Upper lobe of left lung (tissue), 6 donors: Measurements from ENCODE around the gene AFG3L2. TPM values are rescaled to one million over a fixed set of nuclear protein-coding genes. Genes with fewer than 3 reads are reported as not detected.
"Not testable (repeated sequence)": the region's sequence is repeated elsewhere in the genome, so short reads cannot be mapped to it uniquely, and the experiment has no call there.

Experiments
- ATAC-seq, 2 donors: fragments of 200-7000 bp; cut with Tn5 transposase; one replicate each; pipeline ENCODE4 v1.9.1; 2022; ENCODE audit warnings: mild to moderate bottlenecking in 2 of 2, moderate library complexity in 2 of 2; ENCODE audit not compliant: low FRiP score in 2 of 2
- DNase-seq, 2 donors: peaks; one replicate each; pipeline ENCODE4 v3.0.0-alpha.2; 2019 to 2020
- H3K27ac ChIP-seq, 4 donors: fragments of 200-600 bp; sonication (generic); one replicate each; pipeline ENCODE4 v1.5.1; 2016 to 2019
- H3K27me3 ChIP-seq, 4 donors: fragments of 200-600 bp; sonication (generic); one replicate each; pipeline ENCODE4 v1.5.1; 2017 to 2019
- H3K36me3 ChIP-seq, 4 donors: fragments of 200-600 bp; sonication (generic); one replicate each; pipeline ENCODE4 v1.5.1; 2016 to 2019
- H3K4me1 ChIP-seq, 4 donors: fragments of 200-600 bp; sonication (generic); one replicate each; pipeline ENCODE4 v1.5.1; 2018 to 2019
- H3K4me3 ChIP-seq, 4 donors: fragments of 200-600 bp; sonication (generic); one replicate each; pipeline ENCODE4 v1.5.1; 2017 to 2019; ENCODE audit warnings: mild to moderate bottlenecking in 2 of 4, moderate library complexity in 1 of 4
- H3K9me3 ChIP-seq, 4 donors: fragments of 200-600 bp; sonication (generic); one replicate each; pipeline ENCODE4 v1.5.1; 2018 to 2019
- CTCF ChIP-seq, 6 experiments: fragments of 450-650 bp in 4 of 6; fragments of 200-600 bp in 2 of 6; sonication (generic) in 2 of 6; IDR thresholded peaks; one replicate each; pipeline ENCODE4 v1.5.1; 2016 to 2019; ENCODE audit warnings: antibody characterized with exemption in 6 of 6
- EP300 ChIP-seq, 4 donors: sonication (generic); formaldehyde crosslinking; IDR thresholded peaks; one replicate each; pipeline ENCODE4 v1.5.1; 2017; ENCODE audit warnings: antibody characterized with exemption in 4 of 4, control low read depth in 2 of 4
- POLR2A ChIP-seq, 4 donors: fragments of 450-650 bp; IDR thresholded peaks; one replicate each; pipeline ENCODE4 v1.5.1; 2016 to 2017; ENCODE audit warnings: antibody characterized with exemption in 4 of 4, mild to moderate bottlenecking in 2 of 4
- POLR2AphosphoS5 ChIP-seq, 2 donors: sonication (generic); formaldehyde crosslinking; IDR thresholded peaks; one replicate each; pipeline ENCODE4 v1.5.1; 2017; ENCODE audit warnings: antibody characterized with exemption in 2 of 2
- WGBS, 2 donors: methylation state at CpG; one replicate each; pipeline ENCODE4 v1.1.5; 2017 to 2018; 5-methylcytosine and 5-hydroxymethylcytosine counted together
- total RNA-seq, 6 donors: library from RNA; depleted of rRNA in 4 of 6; stranded (reverse); fragments of >200 nt in 4 of 6; gene quantifications; one replicate each; pipeline versions ENCODE4 v1.1.0 to v1.2.1, GENCODE V29; 2016 to 2021
- donor health status: DM: no; HTN: no; CAD: no; lungs with moderate emphysema.
- donor health status: DM: no; HTN: yes; CAD: no; lungs with severe emphysema.

AFG3L2 gene
- total RNA-seq, 6 donors from 2014 or later = 31.3 to 55.6 (median 38.3) TPM

DNA sequence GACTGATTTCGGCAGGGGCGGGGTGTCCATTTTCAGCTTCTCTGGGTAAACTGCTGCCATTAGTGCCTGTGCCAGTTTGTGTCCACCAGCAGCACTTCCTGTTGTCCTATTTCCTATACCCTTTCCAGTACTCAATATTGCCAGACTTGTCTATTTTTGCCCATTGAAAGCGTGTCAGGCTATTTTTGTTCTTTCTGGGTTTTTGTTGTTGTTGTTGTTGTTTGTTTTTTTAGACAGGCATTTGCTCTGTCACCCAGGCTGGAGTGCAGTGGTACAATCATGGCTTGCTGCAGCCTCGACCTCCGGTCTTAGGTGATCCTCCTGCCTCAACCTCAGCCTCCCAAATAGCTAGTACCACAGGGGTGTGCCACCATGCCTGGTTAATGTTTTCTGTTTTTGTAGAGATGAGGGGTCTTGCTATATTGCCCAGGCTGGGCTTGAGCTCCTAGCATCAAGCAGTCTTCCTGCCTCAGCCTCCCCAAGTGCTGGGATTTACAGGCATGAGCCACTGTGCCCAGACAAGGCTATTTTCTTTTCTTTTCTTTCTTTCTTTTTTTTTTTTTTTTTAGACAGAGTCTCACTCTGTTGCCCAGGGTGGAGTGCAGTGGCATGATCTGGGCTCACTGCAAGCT, 39.2 kb upstream of the AFG3L2 start:
- Histone ChIP-seq H3K36me3 (no peaks in the 10 kb centered on the region), H3K9me3 (no peaks in the 10 kb centered on the region), H3K27ac (peak overlapping the region; percentile 12 to 62 (median 37)), H3K27me3 (no peaks in the 10 kb centered on the region), H3K4me3 (no peak overlapping the region), H3K4me1 (peaks cover 10 to 29% (median 22%) of the 10 kb centered on the region in 4 donors)
- 65 to 81% methylated on average over 5 of the region's 5 CpGs for WGBS, 2 donors
- no peak for TF ChIP-seq POLR2A (IDR thresholded peaks at IDR 0.05)
- no peak for TF ChIP-seq POLR2AphosphoS5 (IDR thresholded peaks at IDR 0.05)
- no peak for TF ChIP-seq CTCF (IDR thresholded peaks at IDR 0.05)
- no peak for TF ChIP-seq EP300 (IDR thresholded peaks at IDR 0.05)
- DNase-seq = no peak
- ATAC-seq = no peak

- TF ChIP-seq CTCF (IDR thresholded peaks at IDR 0.05) = no peak
- TF ChIP-seq POLR2AphosphoS5 (IDR thresholded peaks at IDR 0.05) = no peak
- no peak for TF ChIP-seq POLR2A (IDR thresholded peaks at IDR 0.05)
- TF ChIP-seq EP300 (IDR thresholded peaks at IDR 0.05) = no peak
- Histone ChIP-seq H3K36me3 (no peaks in the 10 kb centered on the region), H3K27ac (no peak overlapping the region), H3K9me3 (no peaks in the 10 kb centered on the region), H3K4me1 (peaks cover 19 to 47% (median 28%) of the 10 kb centered on the region in 4 donors), H3K27me3 (no peaks in the 10 kb centered on the region), H3K4me3 (no peak overlapping the region)
- DNase-seq = no peak
- WGBS, 2 donors = 95 to 97% methylated on average over 3 of the region's 3 CpGs
- no peak for ATAC-seq
Observed at GRCh38 chr18:12411456-12411855, 34.4 kb upstream of the AFG3L2 start.

- peak overlapping the region in 1 of 4 donors; percentile 59 for H3K27ac ChIP-seq
- peak in 1 of 2 donors; percentile 34 for DNase-seq
- ATAC-seq, H3K36me3 ChIP-seq, H3K4me3 ChIP-seq, H3K27me3 ChIP-seq, H3K9me3 ChIP-seq: not testable (repeated sequence)
- WGBS, 2 donors = 66 to 67% methylated on average over 9 of the region's 9 CpGs
- H3K4me1 ChIP-seq = peaks cover 16 to 44% (median 25%) of the 10 kb centered on the region in 4 donors
- peak in 1 of 4 donors; percentile 13 for TF ChIP-seq EP300 (IDR thresholded peaks at IDR 0.05)
Observed at GRCh38 chr18:12410747-12411146, 33.7 kb upstream of the AFG3L2 start.

DNA sequence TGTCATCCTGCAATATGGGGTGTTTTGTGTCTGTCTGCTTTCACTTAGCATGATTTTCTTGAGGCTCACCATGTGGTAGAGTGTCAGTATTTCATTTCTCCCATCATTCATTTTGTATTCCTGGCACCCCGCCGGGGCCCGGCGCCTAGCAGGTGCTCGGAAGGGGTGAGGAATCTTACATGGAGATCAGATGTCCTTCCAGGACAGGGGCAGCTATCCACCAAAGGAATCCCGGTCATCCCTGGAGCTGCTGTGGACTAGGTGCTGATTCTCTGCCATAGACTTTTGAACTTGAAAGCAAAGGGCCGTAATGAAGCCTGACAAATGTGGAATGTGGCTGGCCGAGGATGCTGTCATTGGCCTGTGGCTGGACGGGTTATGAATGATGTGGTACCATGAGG, 33.1 kb upstream of the AFG3L2 start:
- peak overlapping the region in 1 of 4 donors; percentile 59 for H3K27ac ChIP-seq
- no peaks in the 10 kb centered on the region for H3K36me3 ChIP-seq
- DNase-seq = peak in 1 of 2 donors; percentile 54
- WGBS, 2 donors = 84 to 95% methylated on average over 9 of the region's 9 CpGs
- ATAC-seq = no peak
- no peaks in the 10 kb centered on the region for H3K27me3 ChIP-seq
- H3K4me3 ChIP-seq = no peak overlapping the region
- no peaks in the 10 kb centered on the region for H3K9me3 ChIP-seq
- TF ChIP-seq EP300 (IDR thresholded peaks at IDR 0.05) (no peak), POLR2AphosphoS5 (IDR thresholded peaks at IDR 0.05) (no peak), POLR2A (IDR thresholded peaks at IDR 0.05) (no peak), CTCF (IDR thresholded peaks at IDR 0.05) (no peak)
- H3K4me1 ChIP-seq = peaks cover 13 to 38% (median 21%) of the 10 kb centered on the region in 4 donors

GRCh38 chr18:12409469-12409868, 32.4 kb upstream of the AFG3L2 start:
- H3K4me3 ChIP-seq = no peak overlapping the region
- TF ChIP-seq POLR2A (IDR thresholded peaks at IDR 0.05) (no peak), EP300 (IDR thresholded peaks at IDR 0.05) (no peak), CTCF (IDR thresholded peaks at IDR 0.05) (no peak), POLR2AphosphoS5 (IDR thresholded peaks at IDR 0.05) (no peak)
- H3K27ac ChIP-seq = no peak overlapping the region
- DNase-seq (no peak), ATAC-seq (no peak)
- 82 to 93% methylated on average over 3 of the region's 3 CpGs for WGBS, 2 donors
- H3K27me3 ChIP-seq = no peaks in the 10 kb centered on the region
- peaks cover 13 to 38% (median 20%) of the 10 kb centered on the region in 4 donors for H3K4me1 ChIP-seq
- H3K36me3 ChIP-seq = no peaks in the 10 kb centered on the region
- H3K9me3 ChIP-seq = no peaks in the 10 kb centered on the region
